B cell (primary cell): ENCODE data around the gene OPN1MW3.
"Not testable (repeated sequence)": the region's sequence is repeated elsewhere in the genome, so short reads cannot be mapped to it uniquely, and the experiment has no call there.

Experiments
- EZH2 ChIP-seq: IDR thresholded peaks from 2 replicates; pipeline ENCODE4 v1.6.1; 2012; ENCODE audit warnings: borderline replicate concordance, low read depth, mild to moderate bottlenecking, moderate library complexity, low read length; ENCODE audit not compliant: insufficient read depth, poor library complexity, severe bottlenecking
- TF ChIP-seq, protein P1 (sequence below): fragments of 200-600 bp; IDR thresholded peaks from one replicate; pipeline ENCODE4 v1.8.0; 2022; ENCODE audit warnings: antibody characterized with exemption, mild to moderate bottlenecking

DNA sequence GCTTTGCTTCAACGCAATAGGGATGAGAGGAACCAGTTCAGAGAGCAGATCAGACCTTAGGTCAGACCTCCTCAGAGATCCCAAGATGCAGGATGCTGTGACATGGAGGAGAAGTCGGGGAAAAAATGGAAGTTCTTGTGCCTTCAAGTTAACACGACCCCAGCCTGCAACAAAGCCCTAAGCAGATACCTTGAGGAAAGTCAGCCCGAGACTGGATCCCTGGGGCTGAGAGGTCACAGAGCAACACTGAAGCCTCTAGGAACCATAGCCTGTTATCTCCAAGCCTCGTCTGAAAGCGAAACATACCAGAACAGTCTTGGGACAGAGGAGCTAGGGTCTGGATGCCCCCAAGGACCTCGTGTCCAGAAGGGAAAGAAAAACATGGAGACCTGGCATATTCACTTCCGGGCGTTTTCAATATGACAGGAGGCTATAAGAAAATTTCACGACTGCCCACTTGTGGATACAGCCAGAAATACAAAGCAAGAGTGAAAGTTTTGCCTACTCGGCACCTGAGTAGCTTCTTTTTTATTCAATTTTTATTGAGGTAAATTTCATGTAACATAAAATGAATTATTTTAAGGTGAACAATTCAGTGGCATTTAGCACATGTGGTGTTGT, 18.3 kb upstream of the OPN1MW3 start:
- TF ChIP-seq, protein P1, sequence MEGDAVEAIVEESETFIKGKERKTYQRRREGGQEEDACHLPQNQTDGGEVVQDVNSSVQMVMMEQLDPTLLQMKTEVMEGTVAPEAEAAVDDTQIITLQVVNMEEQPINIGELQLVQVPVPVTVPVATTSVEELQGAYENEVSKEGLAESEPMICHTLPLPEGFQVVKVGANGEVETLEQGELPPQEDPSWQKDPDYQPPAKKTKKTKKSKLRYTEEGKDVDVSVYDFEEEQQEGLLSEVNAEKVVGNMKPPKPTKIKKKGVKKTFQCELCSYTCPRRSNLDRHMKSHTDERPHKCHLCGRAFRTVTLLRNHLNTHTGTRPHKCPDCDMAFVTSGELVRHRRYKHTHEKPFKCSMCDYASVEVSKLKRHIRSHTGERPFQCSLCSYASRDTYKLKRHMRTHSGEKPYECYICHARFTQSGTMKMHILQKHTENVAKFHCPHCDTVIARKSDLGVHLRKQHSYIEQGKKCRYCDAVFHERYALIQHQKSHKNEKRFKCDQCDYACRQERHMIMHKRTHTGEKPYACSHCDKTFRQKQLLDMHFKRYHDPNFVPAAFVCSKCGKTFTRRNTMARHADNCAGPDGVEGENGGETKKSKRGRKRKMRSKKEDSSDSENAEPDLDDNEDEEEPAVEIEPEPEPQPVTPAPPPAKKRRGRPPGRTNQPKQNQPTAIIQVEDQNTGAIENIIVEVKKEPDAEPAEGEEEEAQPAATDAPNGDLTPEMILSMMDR: not testable (repeated sequence)
- TF ChIP-seq EZH2: not testable (repeated sequence)
